HFFc6 (cell line): ENCODE measurements around the gene BAZ1B. TPM values are rescaled to one million over a fixed set of nuclear protein-coding genes. Genes with fewer than 3 reads are reported as not detected.
"Not testable (repeated sequence)": the region's sequence is repeated elsewhere in the genome, so short reads cannot be mapped to it uniquely, and the experiment has no call there.

Experiments
- DNase-seq: peaks from one replicate; pipeline ENCODE4 v3.0.0-alpha.2; 2018
- H3K27ac Mint-ChIP-seq: 2 replicates; pipeline ENCODE4 v1.8.0; 2020; ENCODE audit warnings: mild to moderate bottlenecking, mixed read lengths
- H3K27me3 Mint-ChIP-seq: 2 replicates; pipeline ENCODE4 v1.8.0; 2021; ENCODE audit warnings: mild to moderate bottlenecking, moderate library complexity, mixed read lengths; ENCODE audit not compliant: insufficient read depth
- H3K36me3 Mint-ChIP-seq: 2 replicates; pipeline ENCODE4 v1.8.0; 2021; ENCODE audit warnings: low read depth, mixed read lengths
- H3K4me1 Mint-ChIP-seq: 2 replicates; pipeline ENCODE4 v1.8.0; 2020; ENCODE audit warnings: low read depth, mixed read lengths
- H3K4me3 Mint-ChIP-seq: 2 replicates; pipeline ENCODE4 v1.8.0; 2020; ENCODE audit warnings: mild to moderate bottlenecking, moderate library complexity, mixed read lengths
- H3K9me3 Mint-ChIP-seq: 2 replicates; pipeline ENCODE4 v1.8.0; 2020; ENCODE audit warnings: mild to moderate bottlenecking, mixed read lengths
- CTCF ChIP-seq: fragments of 200-600 bp; sonication (generic); IDR thresholded peaks from 2 replicates; pipeline ENCODE4 v1.5.0; 2021; ENCODE audit warnings: antibody characterized with exemption, mild to moderate bottlenecking
- total RNA-seq, 6 experiments: library from RNA; stranded (reverse); fragmentation: NEBNext Ultra II Directional; extraction: Animal tissue kit (Norgen Biotek cat#: 25700); gene quantifications; 2 replicates in 1 of 6; 3 replicates in 5 of 6; pipeline ENCODE4 v1.2.3, GENCODE V29; 2021

The BAZ1B gene
- total RNA-seq, 6 experiments from 2014 or later = 54.0 to 66.5 (median 63.8) TPM

- no peak for DNase-seq
- no peak for TF ChIP-seq CTCF
- no peaks in the 10 kb centered on the region for H3K9me3 Mint-ChIP-seq
- peaks cover 21% of the 10 kb centered on the region for H3K27me3 Mint-ChIP-seq
- H3K27ac Mint-ChIP-seq = no peak overlapping the region
- no peaks in the 10 kb centered on the region for H3K4me1 Mint-ChIP-seq
- H3K36me3 Mint-ChIP-seq = no peaks in the 10 kb centered on the region
- H3K4me3 Mint-ChIP-seq = no peak overlapping the region
Measured at GRCh38 chr7:73424489-73424885, 97.6 kb downstream of the BAZ1B start.

GRCh38 chr7:73423519-73424488 lies 98.3 kb downstream of the BAZ1B start:
- no peak for TF ChIP-seq CTCF
- Mint-ChIP-seq H3K27ac (no peak overlapping the region), H3K4me1 (no peaks in the 10 kb centered on the region), H3K9me3 (no peaks in the 10 kb centered on the region), H3K27me3 (peaks cover 21% of the 10 kb centered on the region), H3K36me3 (no peaks in the 10 kb centered on the region), H3K4me3 (no peak overlapping the region)
- DNase-seq = no peak

GRCh38 chr7:73420610-73421009 lies 101.5 kb downstream of the BAZ1B start:
- not testable (repeated sequence) for DNase-seq, H3K9me3 Mint-ChIP-seq, H3K27ac Mint-ChIP-seq, H3K4me1 Mint-ChIP-seq, H3K4me3 Mint-ChIP-seq, H3K36me3 Mint-ChIP-seq
- peaks cover 31% of the 10 kb centered on the region for H3K27me3 Mint-ChIP-seq

- H3K9me3 Mint-ChIP-seq, H3K27ac Mint-ChIP-seq, H3K4me3 Mint-ChIP-seq, H3K36me3 Mint-ChIP-seq, H3K4me1 Mint-ChIP-seq: not testable (repeated sequence)
- DNase-seq = peak; percentile 12
- peaks cover 30% of the 10 kb centered on the region for H3K27me3 Mint-ChIP-seq
Measured at GRCh38 chr7:73420016-73420415, 102.1 kb downstream of the BAZ1B start.

GRCh38 chr7:73418113-73418703 lies 103.9 kb downstream of the BAZ1B start:
- no peak for DNase-seq
- H3K4me1 Mint-ChIP-seq = no peaks in the 10 kb centered on the region
- no peak overlapping the region for H3K4me3 Mint-ChIP-seq
- H3K27ac Mint-ChIP-seq = no peak overlapping the region
- H3K27me3 Mint-ChIP-seq = peaks cover 20% of the 10 kb centered on the region; the same call in 1 of the 2 replicates
- TF ChIP-seq CTCF = no peak
- no peaks in the 10 kb centered on the region for H3K36me3 Mint-ChIP-seq
- no peaks in the 10 kb centered on the region for H3K9me3 Mint-ChIP-seq

- not testable (repeated sequence) for H3K4me1 Mint-ChIP-seq, H3K4me3 Mint-ChIP-seq, H3K27me3 Mint-ChIP-seq, DNase-seq, H3K27ac Mint-ChIP-seq, H3K9me3 Mint-ChIP-seq, H3K36me3 Mint-ChIP-seq
Measured at GRCh38 chr7:73410541-73411131, 111.5 kb downstream of the BAZ1B start.

GRCh38 chr7:73404860-73405259 lies 117.2 kb downstream of the BAZ1B start:
- DNase-seq, H3K4me3 Mint-ChIP-seq, H3K9me3 Mint-ChIP-seq, H3K36me3 Mint-ChIP-seq, H3K27ac Mint-ChIP-seq, H3K4me1 Mint-ChIP-seq: not testable (repeated sequence)
- peaks cover 14% of the 10 kb centered on the region for H3K27me3 Mint-ChIP-seq

GRCh38 chr7:73399185-73400050 lies 122.7 kb downstream of the BAZ1B start:
- not testable (repeated sequence) for H3K4me1 Mint-ChIP-seq, H3K36me3 Mint-ChIP-seq, H3K4me3 Mint-ChIP-seq, H3K9me3 Mint-ChIP-seq, DNase-seq, H3K27ac Mint-ChIP-seq
- peaks cover 33% of the 10 kb centered on the region for H3K27me3 Mint-ChIP-seq
